Kidney epithelial cell (primary cell): ENCODE measurements around the gene GPBP1. TPM values are rescaled to one million over a fixed set of nuclear protein-coding genes. Genes with fewer than 3 reads are reported as not detected.
"Not testable (repeated sequence)": the region's sequence is repeated elsewhere in the genome, so short reads cannot be mapped to it uniquely, and the experiment has no call there.

ENCODE experiments used
- DNase-seq: peaks from one replicate; pipeline ENCODE4 v3.0.0-alpha.2; 2010; ENCODE audit warnings: low read depth
- H3K27me3 ChIP-seq: 2 replicates; pipeline ENCODE4 v1.6.0; 2011; ENCODE audit warnings: low read length; ENCODE audit not compliant: control insufficient read depth, insufficient read depth
- H3K36me3 ChIP-seq: 2 replicates; pipeline ENCODE4 v1.5.1; 2011; ENCODE audit warnings: low read length; ENCODE audit not compliant: control insufficient read depth, insufficient read depth
- H3K4me3 ChIP-seq: 2 replicates; pipeline ENCODE4 v1.5.1; 2011; ENCODE audit warnings: low read depth, mild to moderate bottlenecking, control low read depth, low read length
- CTCF ChIP-seq: IDR thresholded peaks from 2 replicates; pipeline ENCODE4 v1.5.1; 2011; ENCODE audit warnings: mild to moderate bottlenecking, moderate library complexity, low read length, control low read depth, inconsistent platforms; ENCODE audit not compliant: insufficient read depth, poor library complexity, severe bottlenecking
- total RNA-seq: library from RNA; depleted of rRNA; stranded (reverse); fragments of >200 nt; gene quantifications from 2 replicates; pipeline ENCODE4 v1.2.3, GENCODE V29; 2015

The GPBP1 gene
- total RNA-seq, 1 donor from 2014 or later, result 45.9 TPM

DNA sequence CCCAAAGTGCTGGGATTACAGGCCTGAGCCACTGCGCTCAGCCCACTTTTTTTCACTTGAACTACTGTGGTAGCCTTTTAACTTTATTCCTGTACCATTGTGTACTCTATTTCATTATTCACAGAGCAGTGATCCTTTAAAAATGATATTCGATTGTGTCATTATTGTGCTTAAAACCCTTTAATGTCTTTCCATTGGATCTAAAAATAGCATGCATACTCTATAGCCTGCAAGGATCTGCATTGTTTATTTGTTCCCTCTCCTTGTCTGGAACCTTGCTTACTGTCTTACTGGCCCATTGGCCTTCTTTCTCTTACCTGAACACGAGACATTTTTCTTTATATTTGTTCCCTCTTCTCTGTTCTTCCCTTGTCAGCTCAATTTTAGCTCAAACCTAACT is 15.7 kb downstream of the GPBP1 start:
- TF ChIP-seq CTCF, result no peak
- Histone ChIP-seq H3K36me3 (no peaks in the 10 kb centered on the region), H3K27me3 (no peaks in the 10 kb centered on the region), H3K4me3 (no peak overlapping the region)
- DNase-seq, result no peak

GRCh38 chr5:57190593-57190992 is 16.7 kb downstream of the GPBP1 start:
- Histone ChIP-seq H3K36me3 (no peaks in the 10 kb centered on the region), H3K27me3 (no peaks in the 10 kb centered on the region), H3K4me3 (no peak overlapping the region)
- no peak for TF ChIP-seq CTCF
- DNase-seq, result no peak

- TF ChIP-seq CTCF, result no peak
- H3K27me3 ChIP-seq, result no peaks in the 10 kb centered on the region
- no peak for DNase-seq
- no peak overlapping the region for H3K4me3 ChIP-seq
- no peaks in the 10 kb centered on the region for H3K36me3 ChIP-seq
Measured at GRCh38 chr5:57191163-57191562, 17.3 kb downstream of the GPBP1 start.

DNA sequence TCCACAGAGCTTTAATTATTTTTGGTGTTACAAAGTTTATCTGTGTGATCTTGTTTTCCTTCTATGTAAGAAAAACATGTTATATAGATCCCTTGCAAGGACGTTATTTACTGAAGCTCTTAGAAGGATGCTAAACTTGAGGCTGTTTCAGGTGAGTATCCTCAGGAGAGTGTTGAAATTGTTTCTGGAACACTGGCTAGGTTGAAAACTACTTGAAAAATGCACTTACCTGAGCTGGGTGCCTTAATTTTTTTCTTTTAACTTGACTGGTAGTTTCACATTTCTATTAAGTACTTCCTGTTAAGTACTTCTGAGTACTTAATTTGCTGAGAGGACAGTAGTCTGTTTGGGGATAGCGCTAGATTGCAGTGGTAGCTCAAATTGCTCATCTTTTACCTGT is 18.1 kb downstream of the GPBP1 start:
- H3K27me3 ChIP-seq, result no peaks in the 10 kb centered on the region
- TF ChIP-seq CTCF, result no peak
- no peaks in the 10 kb centered on the region for H3K36me3 ChIP-seq
- no peak for DNase-seq
- no peak overlapping the region for H3K4me3 ChIP-seq

DNA sequence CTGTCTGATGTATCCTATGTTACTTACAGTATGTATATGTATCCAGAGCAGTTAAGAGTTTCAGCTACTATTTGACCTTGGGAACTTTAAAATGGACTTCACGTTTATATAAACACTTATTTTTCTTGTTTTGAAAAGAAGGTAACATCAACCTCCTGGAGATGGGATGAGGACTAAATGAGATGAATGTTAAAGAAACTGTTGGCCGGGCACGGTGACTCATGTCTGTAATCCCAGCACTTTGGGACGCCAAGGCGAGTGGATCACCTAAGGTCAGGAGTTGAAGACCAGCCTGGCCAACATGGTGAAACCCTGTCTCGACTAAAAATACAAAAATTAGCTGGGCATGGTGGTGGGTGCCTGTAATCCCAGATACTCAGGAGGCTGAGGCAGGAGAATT is 19.0 kb downstream of the GPBP1 start:
- H3K36me3 ChIP-seq, DNase-seq, H3K27me3 ChIP-seq, H3K4me3 ChIP-seq: not testable (repeated sequence)

DNA sequence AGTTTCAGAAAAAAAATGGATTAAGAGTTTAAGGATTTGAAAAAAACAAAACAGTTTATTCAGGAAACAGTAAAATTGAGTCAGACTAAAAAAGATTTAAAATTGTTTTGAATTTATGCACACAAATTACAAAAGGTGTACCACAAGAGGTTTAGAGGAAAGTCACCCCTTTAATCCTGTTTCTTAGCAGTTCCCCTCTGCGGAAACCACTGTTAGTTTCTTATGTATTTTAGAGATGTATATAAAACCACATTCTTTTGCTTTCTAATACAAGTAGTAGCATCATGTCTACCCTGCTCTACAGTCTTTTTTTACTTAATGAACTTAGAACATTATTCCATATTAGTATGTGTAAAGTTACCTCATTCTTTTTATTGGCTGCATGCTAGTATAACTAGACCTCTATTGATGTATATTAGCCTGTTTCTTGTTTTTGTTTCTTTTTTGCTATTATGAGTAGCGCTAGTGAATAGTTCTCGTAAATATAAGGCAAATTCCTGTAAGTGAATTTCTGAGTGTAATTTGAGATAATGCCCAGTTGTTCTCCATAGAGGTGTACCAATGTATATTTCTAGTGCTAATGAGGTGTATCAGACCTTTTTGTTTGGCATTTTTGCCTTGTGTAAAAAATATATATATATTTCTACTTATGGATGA is 20.0 kb downstream of the GPBP1 start:
- H3K4me3 ChIP-seq, result no peak overlapping the region
- TF ChIP-seq CTCF, result no peak
- no peaks in the 10 kb centered on the region for H3K27me3 ChIP-seq
- H3K36me3 ChIP-seq, result no peaks in the 10 kb centered on the region
- no peak for DNase-seq
